Mesendoderm (in vitro differentiated cells): ENCODE data around the gene TAF6.

Experiments used
- DNase-seq: peaks from one replicate; pipeline ENCODE4 v3.0.0; 2013
- H2AK5ac ChIP-seq: 2 replicates; pipeline ENCODE4 v1.6.1; 2013; ENCODE audit warnings: low read length, inconsistent platforms
- H2BK120ac ChIP-seq: 2 replicates; pipeline ENCODE4 v1.6.1; 2013; ENCODE audit warnings: low read depth, mild to moderate bottlenecking, low read length, moderate library complexity, mixed read lengths
- H2BK15ac ChIP-seq: replicated peaks from 2 replicates; pipeline ENCODE4 v1.6.1; 2013; ENCODE audit warnings: low read depth, mild to moderate bottlenecking, moderate library complexity
- H2BK5ac ChIP-seq: 2 replicates; pipeline ENCODE4 v1.6.1; 2013; ENCODE audit warnings: low read length, inconsistent platforms
- H3K18ac ChIP-seq: 2 replicates; pipeline ENCODE4 v1.6.1; 2013; ENCODE audit warnings: mild to moderate bottlenecking, low read length, mixed read lengths
- H3K23ac ChIP-seq: one replicate; pipeline ENCODE4 v1.6.1; 2013; ENCODE audit warnings: low read length
- H3K27ac ChIP-seq: 2 replicates; pipeline ENCODE4 v1.5.1; 2013; ENCODE audit warnings: low read depth, mild to moderate bottlenecking, inconsistent platforms, low read length, moderate library complexity
- H3K27me3 ChIP-seq: 2 replicates; pipeline ENCODE4 v1.6.1; 2013; ENCODE audit warnings: low read length, control low read depth, mild to moderate bottlenecking, inconsistent platforms; ENCODE audit not compliant: insufficient read depth, poor library complexity
- H3K36me3 ChIP-seq: 2 replicates; pipeline ENCODE4 v1.6.1; 2013; ENCODE audit warnings: low read length, inconsistent platforms; ENCODE audit not compliant: control insufficient read depth, insufficient read depth
- H3K4ac ChIP-seq: one replicate; pipeline ENCODE4 v1.6.1; 2013; ENCODE audit warnings: low read depth, mild to moderate bottlenecking, low read length, moderate library complexity
- H3K4me1 ChIP-seq: 2 replicates; pipeline ENCODE4 v1.6.1; 2013; ENCODE audit warnings: low read depth, low read length, inconsistent platforms; ENCODE audit not compliant: control insufficient read depth
- H3K4me2 ChIP-seq: 2 replicates; pipeline ENCODE4 v1.6.1; 2013; ENCODE audit warnings: low read length
- H3K4me3 ChIP-seq: 2 replicates; pipeline ENCODE4 v1.5.1; 2013; ENCODE audit warnings: mild to moderate bottlenecking, low read length
- H3K56ac ChIP-seq: one replicate; pipeline ENCODE4 v1.6.1; 2013; ENCODE audit warnings: low read length
- H3K79me1 ChIP-seq: 2 replicates; pipeline ENCODE4 v1.6.1; 2013; ENCODE audit warnings: low read length, inconsistent platforms
- H3K79me2 ChIP-seq: 2 replicates; pipeline ENCODE4 v1.6.1; 2013; ENCODE audit warnings: mild to moderate bottlenecking, low read length; ENCODE audit not compliant: control insufficient read depth, insufficient read depth
- H3K9ac ChIP-seq: 2 replicates; pipeline ENCODE4 v1.6.1; 2013; ENCODE audit warnings: low read length, inconsistent platforms
- H4K5ac ChIP-seq: one replicate; pipeline ENCODE4 v1.6.1; 2013; ENCODE audit warnings: low read length
- H4K8ac ChIP-seq: one replicate; pipeline ENCODE4 v1.6.1; 2013; ENCODE audit warnings: low read depth, mild to moderate bottlenecking, control low read depth, low read length, moderate library complexity
- WGBS: extraction: QIAGEN DNeasy Blood & Tissue Kit; methylation state at CpG from one replicate; pipeline ENCODE4 v1.1.7; 2013; ENCODE audit warnings: low lambda C conversion rate, missing lambda C conversion rate; ENCODE audit not compliant: insufficient coverage; ENCODE audit errors: extremely low coverage; 5-methylcytosine and 5-hydroxymethylcytosine counted together

Gene TAF6

DNA sequence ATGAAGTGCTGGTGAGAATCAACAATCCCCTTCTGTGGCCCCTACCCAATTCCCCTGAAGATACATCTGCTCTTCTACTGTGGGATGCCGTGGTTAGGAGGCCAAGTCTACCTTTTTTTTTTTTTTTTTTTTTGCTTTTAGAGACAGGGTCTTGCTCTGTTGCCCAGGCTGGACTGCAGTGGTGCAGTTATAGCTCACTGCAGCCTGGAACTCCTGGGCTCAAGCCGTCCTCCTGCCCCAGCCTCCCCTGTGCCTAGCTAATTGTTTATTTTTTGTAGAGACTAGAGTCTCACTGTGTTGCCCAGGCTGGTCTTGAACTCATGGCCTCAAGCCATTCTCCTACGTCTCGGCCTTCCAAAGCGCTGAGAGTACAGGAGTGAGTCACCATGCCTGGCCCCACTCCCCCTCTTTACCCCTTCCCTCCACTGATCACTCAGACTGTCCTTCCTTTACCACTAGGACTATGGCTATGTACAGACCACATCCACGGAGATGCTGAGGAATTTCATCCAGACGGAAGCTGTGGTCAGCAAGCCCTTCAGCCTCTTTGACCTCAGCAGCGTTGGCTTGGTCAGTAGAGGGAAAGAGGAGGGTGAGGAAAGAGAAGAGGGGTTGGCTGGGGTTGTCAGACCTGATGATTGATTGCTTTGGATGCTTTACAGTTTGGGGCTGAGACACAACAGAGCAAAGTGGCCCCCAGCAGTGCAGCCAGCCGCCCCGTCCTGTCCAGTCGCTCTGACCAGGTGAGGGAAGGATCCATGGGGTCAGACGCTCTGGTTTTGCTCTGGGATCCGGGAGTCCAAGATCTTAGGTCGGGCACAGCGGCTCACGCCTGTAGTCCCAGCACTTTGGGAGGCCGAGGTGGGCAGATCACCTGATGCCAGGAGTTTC, 16.0 kb downstream of the TAF6 start:
- Histone ChIP-seq H3K36me3 (peaks cover 17% of the 10 kb centered on the region), H3K9ac (peak overlapping the region; percentile 89), H3K79me1 (peaks cover 18% of the 10 kb centered on the region), H4K5ac (no peak overlapping the region), H3K27me3 (no peaks in the 10 kb centered on the region), H3K79me2 (peaks cover 29% of the 10 kb centered on the region), H3K4ac (peak overlapping the region; percentile 8), H2BK120ac (no peak overlapping the region), H2BK15ac (no peak overlapping the region), H3K27ac (no peak overlapping the region), H3K4me3 (no peak overlapping the region), H2AK5ac (no peak overlapping the region), H4K8ac (no peak overlapping the region), H3K23ac (no peak overlapping the region), H3K56ac (peak overlapping the region; percentile 88), H3K4me2 (no peak overlapping the region), H3K4me1 (peaks cover 5% of the 10 kb centered on the region), H2BK5ac (no peak overlapping the region), H3K18ac (no peak overlapping the region)
- no CpG with 5 or more reads among the region's 17 CpGs for WGBS
- no peak for DNase-seq

- Histone ChIP-seq H3K27ac (peak within 1 kb of the TSS; percentile 93), H2BK120ac (peak within 1 kb of the TSS; percentile 66), H4K8ac (peak within 1 kb of the TSS; percentile 82), H3K27me3 (no peaks in the 10 kb centered on the region), H3K4me1 (peaks cover 5% of the 10 kb centered on the region), H3K18ac (peak within 1 kb of the TSS; percentile 86), H3K79me2 (peaks cover 41% of the 10 kb centered on the region), H3K9ac (peak within 1 kb of the TSS; percentile 100), H3K36me3 (peaks cover 27% of the 10 kb centered on the region), H2BK15ac (no peak within 1 kb of the TSS), H3K56ac (peak within 1 kb of the TSS; percentile 95), H3K79me1 (peaks cover 27% of the 10 kb centered on the region), H3K4ac (peak within 1 kb of the TSS; percentile 93), H2BK5ac (peak within 1 kb of the TSS; percentile 93), H4K5ac (no peak within 1 kb of the TSS), H3K4me3 (peak within 1 kb of the TSS; percentile 78), H3K4me2 (peak within 1 kb of the TSS; percentile 74), H2AK5ac (no peak within 1 kb of the TSS), H3K23ac (peak within 1 kb of the TSS; percentile 97)
- WGBS: no CpG with 5 or more reads among the region's 80 CpGs
- peak; percentile 100 for DNase-seq
These were observed 17.9 kb downstream of the TAF6 start, which contains the start of the genes AP4M1 and MCM7 for GRCh38 chr7:100101016-100101862. Gene AP4M1, plus strand, starts transcription at chr7:100101643. Its CDS starts 72 bp downstream, at chr7:100101715. Gene MCM7, minus strand, starts transcription at chr7:100101397. Its CDS starts 103 bp downstream, at chr7:100101294.

DNA sequence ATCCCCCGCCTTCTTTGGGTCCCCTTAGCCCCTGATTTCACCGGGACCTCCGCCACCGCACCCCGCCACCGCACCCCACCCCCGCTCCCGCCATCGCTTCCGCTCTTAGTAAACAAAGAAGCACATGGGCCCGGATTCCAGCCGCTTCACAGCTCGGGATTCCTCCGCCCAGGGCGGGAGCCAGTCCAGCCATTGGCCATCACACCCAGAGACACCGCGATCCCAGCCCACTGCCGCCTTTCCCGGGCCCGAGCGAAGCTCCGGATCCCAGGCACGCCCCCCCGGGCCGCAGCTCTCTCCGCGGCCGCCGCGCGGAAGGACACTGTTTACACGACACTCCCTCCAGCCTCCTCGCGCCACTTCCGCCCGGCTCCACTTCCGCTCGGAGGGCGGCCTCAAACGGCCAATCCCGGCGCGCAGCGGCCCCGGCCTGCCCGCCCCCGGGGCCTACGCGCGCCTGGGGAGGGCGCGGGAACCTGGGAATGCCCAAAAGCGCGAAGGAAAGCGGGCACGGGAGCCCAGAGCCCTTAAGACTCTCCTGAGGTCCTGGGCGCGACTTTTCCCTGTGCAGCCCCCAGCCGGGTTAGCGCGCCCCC, 18.6 kb downstream of the TAF6 start:
- H3K79me2 ChIP-seq: peaks cover 43% of the 10 kb centered on the region
- peak overlapping the region; percentile 74 for H3K4me2 ChIP-seq
- H4K5ac ChIP-seq: no peak overlapping the region
- H3K9ac ChIP-seq: peak overlapping the region; percentile 100
- WGBS: no CpG with 5 or more reads among the region's 61 CpGs
- peak overlapping the region; percentile 82 for H4K8ac ChIP-seq
- H3K27me3 ChIP-seq: no peaks in the 10 kb centered on the region
- peak overlapping the region; percentile 97 for H3K23ac ChIP-seq
- peaks cover 33% of the 10 kb centered on the region for H3K36me3 ChIP-seq
- H3K4me3 ChIP-seq: peak overlapping the region; percentile 78
- no peak overlapping the region for H2BK15ac ChIP-seq
- peak overlapping the region; percentile 91 for H3K27ac ChIP-seq
- H3K79me1 ChIP-seq: peaks cover 27% of the 10 kb centered on the region
- H2BK120ac ChIP-seq: no peak overlapping the region
- H2BK5ac ChIP-seq: peak overlapping the region; percentile 93
- peak; percentile 98 for DNase-seq
- peak overlapping the region; percentile 86 for H3K18ac ChIP-seq
- H3K4ac ChIP-seq: peak overlapping the region; percentile 76
- H3K4me1 ChIP-seq: peaks cover 5% of the 10 kb centered on the region
- H2AK5ac ChIP-seq: no peak overlapping the region
- peak overlapping the region; percentile 95 for H3K56ac ChIP-seq

DNA sequence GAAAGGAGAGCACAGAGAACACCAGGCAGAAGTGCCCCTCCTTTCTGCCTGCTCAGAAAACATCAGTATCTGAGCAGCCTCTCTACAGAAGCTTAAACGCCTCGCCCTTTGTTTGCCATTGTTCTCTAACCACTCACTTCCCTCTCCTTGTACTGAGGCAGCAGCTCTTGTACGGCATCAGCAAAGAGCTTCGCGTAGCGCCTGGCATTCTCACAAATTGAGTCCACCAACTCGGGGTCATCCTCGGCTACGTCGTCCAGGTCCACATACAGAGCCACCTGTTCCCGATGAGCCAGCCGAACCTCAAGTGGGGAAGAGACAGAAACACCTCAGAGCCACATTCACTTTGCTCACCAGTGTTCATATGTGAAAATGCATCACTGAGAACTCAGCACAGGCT, 19.7 kb downstream of the TAF6 start:
- Histone ChIP-seq H3K56ac (peak overlapping the region; percentile 83), H3K9ac (peak overlapping the region; percentile 84), H3K4ac (no peak overlapping the region), H3K23ac (no peak overlapping the region), H4K8ac (no peak overlapping the region), H4K5ac (no peak overlapping the region), H3K4me2 (peak overlapping the region; percentile 74), H3K79me1 (peaks cover 27% of the 10 kb centered on the region), H3K4me1 (peaks cover 5% of the 10 kb centered on the region), H2BK5ac (no peak overlapping the region), H2BK15ac (no peak overlapping the region), H3K27me3 (no peaks in the 10 kb centered on the region), H3K4me3 (peak overlapping the region; percentile 78), H3K36me3 (peaks cover 37% of the 10 kb centered on the region), H3K79me2 (peaks cover 43% of the 10 kb centered on the region), H3K27ac (no peak overlapping the region), H3K18ac (no peak overlapping the region), H2BK120ac (no peak overlapping the region), H2AK5ac (no peak overlapping the region)
- no CpG with 5 or more reads among the region's 12 CpGs for WGBS
- no peak for DNase-seq

GRCh38 chr7:100098913-100099312, 20.2 kb downstream of the TAF6 start:
- Histone ChIP-seq H3K36me3 (peaks cover 43% of the 10 kb centered on the region), H3K18ac (no peak overlapping the region), H3K79me1 (peaks cover 27% of the 10 kb centered on the region), H3K4ac (no peak overlapping the region), H2BK15ac (no peak overlapping the region), H3K4me1 (peaks cover 5% of the 10 kb centered on the region), H3K27ac (no peak overlapping the region), H3K23ac (no peak overlapping the region), H2BK120ac (no peak overlapping the region), H3K79me2 (peaks cover 43% of the 10 kb centered on the region), H3K56ac (peak overlapping the region; percentile 83), H4K5ac (no peak overlapping the region), H3K4me3 (no peak overlapping the region), H3K27me3 (no peaks in the 10 kb centered on the region), H3K9ac (peak overlapping the region; percentile 84), H4K8ac (no peak overlapping the region), H2AK5ac (no peak overlapping the region), H2BK5ac (no peak overlapping the region), H3K4me2 (no peak overlapping the region)
- DNase-seq: no peak
- no CpG with 5 or more reads among the region's 10 CpGs for WGBS
